H1 (cell line): ENCODE measurements around the gene PRIMPOL. TPM values are rescaled to one million over a fixed set of nuclear protein-coding genes. Genes with fewer than 3 reads are reported as not detected.

ENCODE experiments used
- ATF3 ChIP-seq: IDR thresholded peaks from 2 replicates; pipeline ENCODE4 v1.6.1; 2011; ENCODE audit warnings: low read depth, mild to moderate bottlenecking, low read length; ENCODE audit not compliant: insufficient read depth
- BACH1 ChIP-seq: IDR thresholded peaks from 2 replicates; pipeline ENCODE4 v1.6.1; 2012; ENCODE audit warnings: low read length, improper control_type of control experiment
- BCL11A ChIP-seq, 2 experiments: IDR thresholded peaks; one replicate each; pipeline ENCODE4 v1.6.1; 2011; ENCODE audit warnings: low read depth in 2 of 2, low read length in 2 of 2, mild to moderate bottlenecking in 2 of 2
- CBX8 ChIP-seq: fragments of 300-800, 300-1000 bp; sonication (generic); IDR thresholded peaks from 2 replicates; pipeline ENCODE4 v1.7.1; 2016; ENCODE audit warnings: low read depth, low read length, borderline replicate concordance
- CEBPB ChIP-seq: IDR thresholded peaks from 2 replicates; pipeline ENCODE4 v1.6.1; 2012; ENCODE audit warnings: low read depth, low read length
- CHD2 ChIP-seq: IDR thresholded peaks from 2 replicates; pipeline ENCODE4 v1.6.1; 2012; ENCODE audit warnings: low read length, improper control_type of control experiment
- EZH2 ChIP-seq: fragments of 200-600 bp; sonication (generic); IDR thresholded peaks from 2 replicates; pipeline ENCODE4 v1.7.1; 2012; ENCODE audit warnings: low read depth, mild to moderate bottlenecking, moderate library complexity, low read length, inconsistent platforms; ENCODE audit not compliant: severe bottlenecking
- GABPA ChIP-seq: IDR thresholded peaks from 2 replicates; pipeline ENCODE4 v1.6.1; 2011; ENCODE audit warnings: mild to moderate bottlenecking, low read length, moderate library complexity, borderline replicate concordance; ENCODE audit not compliant: insufficient read depth
- HDAC6 ChIP-seq: IDR thresholded peaks from one replicate; pipeline ENCODE4 v1.7.1; 2012; ENCODE audit warnings: low read depth, mild to moderate bottlenecking, inconsistent platforms, low read length, moderate library complexity
- JUND ChIP-seq: IDR thresholded peaks from 2 replicates; pipeline ENCODE4 v1.6.1; 2011; ENCODE audit warnings: mild to moderate bottlenecking, improper control_type of control experiment, low read length
- KDM5A ChIP-seq: fragments of 200-600 bp; IDR thresholded peaks from 2 replicates; pipeline ENCODE4 v1.7.1; 2012; ENCODE audit warnings: mild to moderate bottlenecking, low read length, inconsistent platforms, mixed read lengths
- MAFK ChIP-seq: IDR thresholded peaks from 2 replicates; pipeline ENCODE4 v1.6.1; 2012; ENCODE audit warnings: low read depth, mild to moderate bottlenecking, improper control_type of control experiment, low read length
- MAX ChIP-seq: IDR thresholded peaks from 2 replicates; pipeline ENCODE4 v1.6.1; 2012; ENCODE audit warnings: inconsistent platforms
- POLR2A ChIP-seq, 2 experiments: IDR thresholded peaks; 1 replicate in 1 of 2; 2 replicates in 1 of 2; pipeline ENCODE4 v1.6.1; 2011; ENCODE audit warnings: low read depth in 2 of 2, low read length in 2 of 2, mild to moderate bottlenecking in 2 of 2; ENCODE audit errors: control extremely low read depth in 1 of 2
- RBBP5 ChIP-seq: IDR thresholded peaks from 2 replicates; pipeline ENCODE4 v1.7.1; 2012; ENCODE audit warnings: low read depth, mild to moderate bottlenecking, inconsistent platforms, low read length, moderate library complexity, borderline replicate concordance
- RXRA ChIP-seq: IDR thresholded peaks from 2 replicates; pipeline ENCODE4 v1.6.1; 2011; ENCODE audit warnings: low read depth, mild to moderate bottlenecking, low read length, moderate library complexity; ENCODE audit not compliant: insufficient read depth
- SAP30 ChIP-seq: fragments of 300-600 bp; sonication (generic); IDR thresholded peaks from 2 replicates; pipeline ENCODE4 v1.7.1; 2012; ENCODE audit warnings: low read length, moderate library complexity, mild to moderate bottlenecking, inconsistent platforms; ENCODE audit not compliant: insufficient read depth, insufficient replicate concordance
- SP4 ChIP-seq: IDR thresholded peaks from 2 replicates; pipeline ENCODE4 v1.6.1; 2012; ENCODE audit warnings: low read length, inconsistent platforms
- TAF1 ChIP-seq: IDR thresholded peaks from 2 replicates; pipeline ENCODE4 v1.6.1; 2011; ENCODE audit warnings: mild to moderate bottlenecking, low read depth, low read length
- TBP ChIP-seq: IDR thresholded peaks from 2 replicates; pipeline ENCODE4 v1.6.1; 2011; ENCODE audit warnings: low read depth, low read length, improper control_type of control experiment
- TCF12 ChIP-seq: IDR thresholded peaks from 2 replicates; pipeline ENCODE4 v1.6.1; 2011; ENCODE audit warnings: low read depth, mild to moderate bottlenecking, low read length
- USF2 ChIP-seq: IDR thresholded peaks from 2 replicates; pipeline ENCODE4 v1.6.1; 2011; ENCODE audit warnings: low read length, improper control_type of control experiment
- YY1 ChIP-seq: IDR thresholded peaks from 2 replicates; pipeline ENCODE4 v1.6.1; 2011; ENCODE audit warnings: low read depth, mild to moderate bottlenecking, low read length
- polyA plus RNA-seq, 7 experiments: library from polyadenylated mRNA; depleted of rRNA in 3 of 7; stranded (reverse) in 5 of 7; unstranded in 2 of 7; fragments of >200 nt in 5 of 7; fragments of 200-250 nt in 2 of 7; gene quantifications; 1 replicate in 5 of 7; 2 replicates in 1 of 7; 4 replicates in 1 of 7; pipeline versions ENCODE4 v1.2.1 to v1.2.3, GENCODE V29; 2011 to 2013; ENCODE audit warnings: missing spikeins in 2 of 7, mixed read lengths in 2 of 7
- total RNA-seq: library from RNA; stranded (reverse); fragmentation: NEBNext Ultra II Directional; extraction: Animal tissue kit (Norgen Biotek cat#: 25700); gene quantifications from 2 replicates; pipeline ENCODE4 v1.2.1, GENCODE V29; 2021

The PRIMPOL gene
- total and polyA plus RNA-seq, 2 of the 8 experiments (the other 6 are each of a cell fraction or from before 2014, with no cell fraction given) = 4.4 to 6.7 TPM

- TF ChIP-seq POLR2A (IDR thresholded peaks at IDR 0.05; ENCODE audit: control extremely low read depth in 1 of 2, low read depth in 2 of 2, low read length in 2 of 2) (peak; percentile 80 to 82), BACH1 (peak; percentile 89), RBBP5 (peak; percentile 58; the same call in 1 of the 2 replicates), BCL11A (IDR thresholded peaks at IDR 0.05; ENCODE audit: low read depth in 2 of 2, low read length in 2 of 2) (no peak), CHD2 (peak; percentile 69; the same call in 1 of the 2 replicates), EZH2 (no peak), SP4 (peak; percentile 97), CEBPB (peak; percentile 42; the same call in 1 of the 2 replicates), MAX (peak; percentile 95), USF2 (peak; percentile 78), TBP (peak; percentile 88), TCF12 (peak; percentile 82; the same call in 1 of the 2 replicates), YY1 (peak; percentile 90), KDM5A (0 out of 2 replicates have a peak, but pooled peaks have one; percentile 60), GABPA (no peak; the same call in 1 of the 2 replicates), MAFK (no peak), TAF1 (peak; percentile 91), RXRA (no peak), HDAC6 (no peak), CBX8 (no peak), JUND (peak; percentile 49), ATF3 (peak; percentile 34; the same call in 1 of the 2 replicates), SAP30 (peak; percentile 69)
These were observed 84.4 kb downstream of the PRIMPOL start, which contains the start of gene CENPU (continued) for GRCh38 chr4:184733654-184734524.
